Measurements from ENCODE around the gene FNDC8.

- TF ChIP-seq, protein P1, sequence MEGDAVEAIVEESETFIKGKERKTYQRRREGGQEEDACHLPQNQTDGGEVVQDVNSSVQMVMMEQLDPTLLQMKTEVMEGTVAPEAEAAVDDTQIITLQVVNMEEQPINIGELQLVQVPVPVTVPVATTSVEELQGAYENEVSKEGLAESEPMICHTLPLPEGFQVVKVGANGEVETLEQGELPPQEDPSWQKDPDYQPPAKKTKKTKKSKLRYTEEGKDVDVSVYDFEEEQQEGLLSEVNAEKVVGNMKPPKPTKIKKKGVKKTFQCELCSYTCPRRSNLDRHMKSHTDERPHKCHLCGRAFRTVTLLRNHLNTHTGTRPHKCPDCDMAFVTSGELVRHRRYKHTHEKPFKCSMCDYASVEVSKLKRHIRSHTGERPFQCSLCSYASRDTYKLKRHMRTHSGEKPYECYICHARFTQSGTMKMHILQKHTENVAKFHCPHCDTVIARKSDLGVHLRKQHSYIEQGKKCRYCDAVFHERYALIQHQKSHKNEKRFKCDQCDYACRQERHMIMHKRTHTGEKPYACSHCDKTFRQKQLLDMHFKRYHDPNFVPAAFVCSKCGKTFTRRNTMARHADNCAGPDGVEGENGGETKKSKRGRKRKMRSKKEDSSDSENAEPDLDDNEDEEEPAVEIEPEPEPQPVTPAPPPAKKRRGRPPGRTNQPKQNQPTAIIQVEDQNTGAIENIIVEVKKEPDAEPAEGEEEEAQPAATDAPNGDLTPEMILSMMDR (IDR thresholded peaks at IDR 0.05 in 8 of 11, conservative IDR thresholded peaks at IDR 0.05 in 3 of 11) = no peak
- TF ChIP-seq POLR2AphosphoS5 (IDR thresholded peaks at IDR 0.05) = no peak
Observed at GRCh38 chr17:35086931-35087573, 34.4 kb upstream of the FNDC8 start.

Data from spleen (tissue), 7 donors.